Brain microvascular endothelial cell (primary cell): Measurements from ENCODE around the gene MSMO1.

Experiments used
- DNase-seq: peaks from one replicate; pipeline ENCODE4 v3.0.0-alpha.2; 2020
- H3K27ac ChIP-seq: fragments of 250-450 bp; sonication (Bioruptor Pico); 2 replicates; pipeline ENCODE4 v1.5.1; 2020; ENCODE audit warnings: mild to moderate bottlenecking, moderate library complexity
- H3K27me3 ChIP-seq: fragments of 250-450 bp; sonication (Bioruptor Pico); replicated peaks from 2 replicates; pipeline ENCODE4 v1.5.1; 2020; ENCODE audit warnings: mild to moderate bottlenecking
- H3K36me3 ChIP-seq: fragments of 250-450 bp; sonication (Bioruptor Pico); replicated peaks from 2 replicates; pipeline ENCODE4 v1.5.1; 2020; ENCODE audit warnings: mild to moderate bottlenecking
- H3K4me3 ChIP-seq: 2 replicates; pipeline ENCODE4 v1.5.1; 2011; ENCODE audit warnings: low read depth, mild to moderate bottlenecking, control low read depth, low read length, moderate library complexity
- in situ Hi-C: cut with HindIII; loops from 2 replicates; pipeline ENCODE4 v1.10.0; 2017; ENCODE audit warnings: low sequenced_read_pairs, low pct_ligation_motif_present
- TF ChIP-seq, protein P1 (sequence below): IDR thresholded peaks from 2 replicates; pipeline ENCODE4 v1.5.1; 2011; ENCODE audit warnings: low read depth, mild to moderate bottlenecking, moderate library complexity, low read length, control low read depth, inconsistent platforms; ENCODE audit errors: missing control alignments

The MSMO1 gene

GRCh38 chr4:165293061-165293460 is 34.4 kb upstream of the MSMO1 start:
- no peak for DNase-seq
- Histone ChIP-seq H3K4me3 (no peak overlapping the region), H3K27ac (no peak overlapping the region), H3K36me3 (no peaks in the 10 kb centered on the region), H3K27me3 (no peaks in the 10 kb centered on the region)
- TF ChIP-seq, protein P1, sequence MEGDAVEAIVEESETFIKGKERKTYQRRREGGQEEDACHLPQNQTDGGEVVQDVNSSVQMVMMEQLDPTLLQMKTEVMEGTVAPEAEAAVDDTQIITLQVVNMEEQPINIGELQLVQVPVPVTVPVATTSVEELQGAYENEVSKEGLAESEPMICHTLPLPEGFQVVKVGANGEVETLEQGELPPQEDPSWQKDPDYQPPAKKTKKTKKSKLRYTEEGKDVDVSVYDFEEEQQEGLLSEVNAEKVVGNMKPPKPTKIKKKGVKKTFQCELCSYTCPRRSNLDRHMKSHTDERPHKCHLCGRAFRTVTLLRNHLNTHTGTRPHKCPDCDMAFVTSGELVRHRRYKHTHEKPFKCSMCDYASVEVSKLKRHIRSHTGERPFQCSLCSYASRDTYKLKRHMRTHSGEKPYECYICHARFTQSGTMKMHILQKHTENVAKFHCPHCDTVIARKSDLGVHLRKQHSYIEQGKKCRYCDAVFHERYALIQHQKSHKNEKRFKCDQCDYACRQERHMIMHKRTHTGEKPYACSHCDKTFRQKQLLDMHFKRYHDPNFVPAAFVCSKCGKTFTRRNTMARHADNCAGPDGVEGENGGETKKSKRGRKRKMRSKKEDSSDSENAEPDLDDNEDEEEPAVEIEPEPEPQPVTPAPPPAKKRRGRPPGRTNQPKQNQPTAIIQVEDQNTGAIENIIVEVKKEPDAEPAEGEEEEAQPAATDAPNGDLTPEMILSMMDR: no peak
- in situ Hi-C loops: no loop called here

DNA sequence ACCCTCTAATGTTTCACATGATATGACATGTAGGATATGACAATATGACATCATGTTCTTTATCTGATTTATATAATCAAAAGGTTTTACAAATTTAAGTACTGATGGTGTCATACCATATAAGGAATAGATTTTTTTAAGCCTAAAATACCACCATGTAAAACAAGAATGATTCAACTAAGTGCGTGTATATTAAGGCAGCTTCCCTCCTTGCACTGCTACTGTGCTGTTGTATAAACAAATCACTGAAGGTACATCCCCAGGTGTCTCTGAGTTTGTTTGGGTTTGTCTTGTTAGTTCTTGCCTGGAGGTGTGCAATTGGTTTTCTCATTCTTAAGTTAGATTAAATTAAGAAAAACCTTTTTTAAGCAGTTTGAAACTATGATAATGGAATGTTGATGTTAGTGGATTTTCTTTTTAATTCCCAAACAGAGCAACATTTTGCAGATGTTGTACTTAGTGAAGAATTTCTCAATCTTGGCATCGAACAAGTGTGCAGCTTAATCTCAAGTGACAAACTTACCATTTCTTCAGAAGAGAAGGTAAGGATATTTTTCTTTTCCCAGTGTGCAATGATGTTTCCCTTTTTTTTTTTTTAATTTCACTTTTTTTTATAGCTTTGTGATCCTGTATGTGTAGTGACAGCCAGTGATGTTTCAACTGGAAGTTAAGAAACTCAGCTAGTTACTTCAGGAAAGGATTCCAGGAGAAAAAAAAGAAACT is 33.4 kb upstream of the MSMO1 start:
- DNase-seq: no peak
- Histone ChIP-seq H3K27ac (no peak overlapping the region), H3K27me3 (no peaks in the 10 kb centered on the region), H3K36me3 (no peaks in the 10 kb centered on the region), H3K4me3 (no peak overlapping the region)
- TF ChIP-seq, protein P1: no peak
- in situ Hi-C loops: no loop called here

DNA sequence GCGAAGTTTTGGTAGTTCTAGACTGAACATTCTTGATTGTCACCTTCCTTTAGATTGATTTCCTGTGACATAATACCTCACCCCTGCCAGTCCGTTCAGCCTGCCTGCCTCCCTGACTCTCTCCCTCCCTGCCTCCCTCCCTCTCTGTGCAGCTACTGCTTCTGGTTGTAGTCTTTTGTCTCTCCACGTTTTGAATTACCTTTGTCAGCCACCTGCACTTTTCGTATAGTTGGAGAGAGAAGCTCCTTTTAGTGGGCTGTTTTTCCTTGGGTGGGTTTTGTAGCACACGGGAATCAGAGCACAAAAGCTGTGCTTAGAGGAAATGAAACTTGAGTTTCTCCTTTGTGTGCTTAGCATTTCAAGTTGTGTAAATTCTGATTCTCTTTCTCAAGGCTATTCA is 32.6 kb upstream of the MSMO1 start:
- Histone ChIP-seq H3K27me3 (no peaks in the 10 kb centered on the region), H3K4me3 (no peak overlapping the region), H3K36me3 (no peaks in the 10 kb centered on the region), H3K27ac (no peak overlapping the region)
- DNase-seq: no peak
- TF ChIP-seq, protein P1: no peak
- in situ Hi-C loops: no loop called here

DNA sequence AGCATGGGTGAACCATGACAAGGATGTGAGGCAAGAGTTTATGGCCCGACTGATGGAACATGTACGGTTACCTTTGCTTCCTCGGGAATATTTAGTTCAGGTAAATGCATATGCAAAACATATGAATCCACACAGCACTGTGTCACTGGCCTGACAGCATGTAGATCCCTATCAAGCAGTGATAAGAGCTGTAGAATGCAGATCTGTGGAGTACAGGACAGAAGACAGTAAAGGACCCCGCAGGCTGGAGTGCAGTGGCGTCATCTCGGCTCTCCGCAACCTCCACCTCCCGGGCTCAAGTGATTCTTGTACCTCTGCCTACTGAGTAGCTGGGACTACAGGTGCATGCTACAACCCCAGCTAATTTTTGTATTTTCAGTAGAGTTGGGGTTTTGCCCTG is 29.8 kb upstream of the MSMO1 start:
- H3K27ac ChIP-seq: no peak overlapping the region
- no peak for DNase-seq
- no peaks in the 10 kb centered on the region for H3K36me3 ChIP-seq
- H3K27me3 ChIP-seq: no peaks in the 10 kb centered on the region
- TF ChIP-seq, protein P1: no peak
- H3K4me3 ChIP-seq: no peak overlapping the region
- in situ Hi-C loops: no loop called here

DNA sequence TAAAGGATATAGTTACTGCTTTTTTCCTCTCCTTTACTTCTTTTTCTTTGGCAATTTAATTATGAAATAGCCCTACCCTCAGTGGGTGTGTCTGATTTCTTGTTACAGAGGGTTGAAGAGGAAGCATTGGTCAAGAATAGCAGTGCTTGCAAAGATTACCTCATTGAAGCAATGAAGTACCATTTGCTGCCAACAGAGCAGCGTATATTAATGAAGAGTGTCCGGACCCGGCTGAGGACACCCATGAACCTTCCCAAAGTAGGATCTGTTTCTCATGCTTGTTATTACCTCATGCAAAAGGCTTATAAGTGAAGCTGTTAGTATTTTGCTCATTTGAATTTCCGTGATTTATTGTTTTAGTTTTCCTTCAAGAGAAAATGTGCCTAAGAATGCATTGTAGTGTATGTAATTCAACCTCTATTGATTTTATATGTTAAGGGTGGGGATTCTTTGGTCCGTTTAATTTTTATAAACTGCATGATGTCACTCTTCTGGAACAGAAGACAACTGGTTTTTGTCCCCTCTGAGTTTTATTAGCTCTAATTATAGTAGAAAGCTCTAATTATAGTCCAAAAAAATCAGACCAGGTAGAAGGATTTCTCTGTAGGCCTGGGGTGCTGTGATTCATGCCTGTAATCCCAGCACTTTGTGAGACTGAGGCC is 27.9 kb upstream of the MSMO1 start:
- DNase-seq: no peak
- TF ChIP-seq, protein P1: no peak
- Histone ChIP-seq H3K36me3 (no peaks in the 10 kb centered on the region), H3K4me3 (no peak overlapping the region), H3K27me3 (no peaks in the 10 kb centered on the region), H3K27ac (no peak overlapping the region)
- in situ Hi-C loops: no loop called here
